Measurements from ENCODE around the gene ANKRD33B.
"Not testable (repeated sequence)": the region's sequence is repeated elsewhere in the genome, so short reads cannot be mapped to it uniquely, and the experiment has no call there.

ANKRD33B gene

GRCh38 chr5:10559151-10559550 is 4.7 kb upstream of the ANKRD33B start:
- no peak for DNase-seq

GRCh38 chr5:10559871-10560270 is 4.0 kb upstream of the ANKRD33B start:
- DNase-seq, result no peak

DNA sequence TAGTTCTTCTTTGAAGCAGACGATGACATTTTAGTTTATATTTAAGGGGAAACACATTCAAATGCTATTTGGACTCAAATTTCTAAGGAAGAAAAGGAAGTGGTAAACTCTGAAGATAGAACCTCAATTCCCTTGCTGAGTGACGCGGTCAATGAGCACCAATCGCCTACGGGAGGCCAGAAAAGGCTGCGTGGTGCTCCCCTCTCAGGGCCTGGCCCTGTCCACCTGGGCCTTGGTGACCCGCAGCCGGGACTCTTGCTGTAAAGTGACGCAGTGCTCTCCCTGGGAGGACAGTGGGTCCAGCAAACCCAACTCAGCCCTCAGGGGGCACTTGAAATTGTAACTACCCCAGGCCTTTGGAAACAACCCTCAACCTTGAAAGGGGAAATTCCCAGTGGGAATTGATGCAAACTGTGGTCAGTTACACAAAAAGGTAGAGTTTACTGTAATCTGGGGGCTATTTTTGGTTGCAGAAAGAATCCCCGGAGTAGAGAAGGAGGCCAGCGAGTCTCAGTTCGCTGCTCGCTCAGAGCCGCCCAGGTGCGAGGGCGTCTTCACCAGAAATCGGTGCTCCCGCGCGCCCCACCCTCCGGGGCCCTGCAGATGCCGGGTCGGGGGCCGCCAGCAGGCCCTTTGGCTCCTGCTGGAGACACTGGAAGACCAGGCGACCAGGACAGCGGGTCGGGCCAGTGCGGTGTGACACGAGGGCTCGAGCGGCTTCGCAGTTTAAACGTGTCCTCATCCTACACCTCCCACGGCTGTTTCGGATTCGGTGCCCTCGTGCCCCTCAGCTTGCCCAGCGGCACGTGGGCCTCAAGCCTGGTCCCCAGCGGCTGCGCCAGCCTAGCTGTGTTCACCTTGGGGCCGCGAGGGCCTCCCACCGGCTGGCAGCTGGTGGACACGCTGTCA is 1.4 kb upstream of the ANKRD33B start:
- no peak for DNase-seq

DNA sequence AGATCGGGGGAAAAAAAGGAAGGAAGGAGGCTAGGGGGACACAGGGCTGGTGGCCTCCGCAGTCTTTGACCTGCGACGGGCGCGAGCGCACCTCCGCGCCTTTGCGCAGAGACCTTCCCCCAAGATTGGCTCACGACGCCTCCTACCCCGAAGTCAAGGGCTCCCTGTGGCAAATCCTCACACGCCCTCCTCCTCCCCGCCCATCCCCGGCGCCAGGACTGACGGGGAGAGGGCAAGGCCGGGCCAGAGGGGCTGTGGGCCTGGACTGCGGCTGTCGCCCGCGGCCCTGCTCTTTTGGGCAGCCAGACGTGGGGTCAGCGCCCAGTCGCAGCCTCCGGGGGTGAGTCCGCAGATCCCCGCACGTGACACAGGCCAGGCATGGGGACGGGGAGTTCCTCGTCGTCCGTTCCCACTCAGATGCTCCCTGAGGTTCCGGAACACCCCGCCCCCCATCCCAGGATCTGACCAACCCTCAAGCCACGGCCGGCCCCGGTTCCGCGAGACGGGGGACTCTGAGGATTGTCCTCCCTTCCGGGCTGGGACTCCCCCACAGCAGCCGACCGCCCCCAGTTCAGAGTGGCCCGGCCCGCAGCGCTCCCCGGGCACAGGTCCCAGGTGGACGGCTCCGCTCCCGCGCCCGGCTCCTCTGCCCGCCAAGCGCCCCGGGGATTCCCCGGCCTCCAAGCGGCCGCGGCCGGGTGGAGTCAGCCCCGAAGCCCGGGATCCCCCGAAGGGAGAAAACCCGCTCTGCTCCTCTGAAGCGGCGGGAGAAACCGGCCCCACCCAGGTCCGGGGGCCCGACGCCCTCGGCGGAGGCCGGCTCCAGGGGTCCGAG is 543 bp upstream of the ANKRD33B start:
- DNase-seq, result peak; percentile 6

- no peak for DNase-seq
Observed at GRCh38 chr5:10564838-10565784, 1.2 kb downstream of the ANKRD33B start.

GRCh38 chr5:10565785-10566542 is 2.1 kb downstream of the ANKRD33B start:
- DNase-seq, result no peak

DNA sequence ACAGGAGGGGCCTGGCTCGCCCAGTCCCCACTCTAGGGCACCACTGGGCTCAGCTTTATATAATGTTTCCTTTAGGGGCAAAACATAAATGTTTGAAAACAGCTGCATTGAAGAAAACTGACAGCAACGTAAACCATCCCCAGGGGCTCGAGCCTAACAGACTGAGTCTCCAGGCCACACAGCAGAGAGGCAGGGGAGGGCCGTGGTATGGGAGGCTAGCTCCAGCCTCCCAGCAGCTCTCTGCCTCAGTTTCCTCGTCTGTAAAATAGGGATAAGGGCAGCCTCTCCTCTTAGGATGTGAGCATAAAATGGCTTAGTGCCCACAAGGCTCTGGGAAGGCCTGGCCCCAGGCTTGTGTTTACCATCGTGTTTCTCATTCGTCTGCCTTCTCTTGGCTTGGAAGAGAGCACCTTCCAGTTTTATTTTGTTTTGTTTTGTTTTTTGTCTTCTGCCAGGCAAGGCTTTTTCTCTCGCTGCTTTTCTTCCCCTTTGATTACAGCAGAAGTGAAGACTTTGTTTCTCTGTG is 2.7 kb downstream of the ANKRD33B start:
- no peak for DNase-seq

GRCh38 chr5:10567121-10567591 is 3.3 kb downstream of the ANKRD33B start:
- DNase-seq, result no peak

- DNase-seq, result no peak
Observed at GRCh38 chr5:10567781-10568321, 4.0 kb downstream of the ANKRD33B start.

DNA sequence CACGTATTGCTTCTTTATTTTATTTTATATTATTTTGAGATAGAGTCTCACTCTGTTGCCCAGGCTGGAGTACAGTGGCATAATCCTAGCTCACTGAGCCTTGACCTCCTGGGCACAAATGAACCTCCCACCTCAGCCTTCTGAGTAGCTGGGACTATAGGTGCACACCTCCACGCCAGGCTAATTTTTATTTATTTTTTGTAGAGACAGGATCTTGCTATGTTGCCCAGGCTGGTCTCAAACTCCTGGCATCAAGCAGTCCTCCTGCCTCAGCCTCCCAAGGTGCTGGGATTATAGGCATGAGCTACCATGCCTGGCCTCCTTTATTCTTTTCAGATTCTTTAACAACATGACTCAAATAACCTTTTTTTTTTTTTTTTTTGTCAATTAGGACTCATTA is 6.7 kb downstream of the ANKRD33B start:
- DNase-seq, result not testable (repeated sequence)

GRCh38 chr5:10572451-10572850 is 8.6 kb downstream of the ANKRD33B start:
- no peak for DNase-seq

DNA sequence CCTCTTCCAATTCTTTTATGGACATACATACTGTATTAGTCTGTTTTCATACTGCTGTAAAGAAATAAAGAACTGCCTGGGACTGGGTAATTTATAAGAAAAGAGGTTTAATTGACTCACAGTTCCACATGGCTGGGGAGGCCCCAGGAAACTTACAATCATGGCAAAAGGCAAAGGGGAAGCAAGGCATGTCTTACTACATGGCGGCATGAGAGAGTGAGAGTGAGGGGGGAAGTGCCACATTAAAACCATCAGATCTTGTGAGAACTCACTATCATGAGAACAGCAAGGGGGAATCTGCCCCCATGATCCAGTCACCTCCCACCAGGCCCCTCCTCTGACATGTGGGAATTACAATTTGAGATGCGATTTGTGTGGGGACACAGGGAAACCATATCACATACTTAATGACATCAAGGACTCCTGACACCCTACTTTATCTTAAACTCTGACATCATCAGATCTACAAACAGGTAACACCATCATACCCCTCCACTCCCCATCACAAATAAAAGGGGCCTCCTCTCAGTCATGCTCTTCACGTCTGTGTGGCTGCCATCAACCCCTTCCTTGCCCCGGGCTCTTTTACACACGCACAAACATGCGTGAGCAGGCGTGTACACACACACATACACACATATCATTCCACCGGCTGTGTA is 9.7 kb downstream of the ANKRD33B start:
- DNase-seq, result no peak

- DNase-seq, result not testable (repeated sequence)
Observed at GRCh38 chr5:10574879-10575278, 11.0 kb downstream of the ANKRD33B start.

DNA sequence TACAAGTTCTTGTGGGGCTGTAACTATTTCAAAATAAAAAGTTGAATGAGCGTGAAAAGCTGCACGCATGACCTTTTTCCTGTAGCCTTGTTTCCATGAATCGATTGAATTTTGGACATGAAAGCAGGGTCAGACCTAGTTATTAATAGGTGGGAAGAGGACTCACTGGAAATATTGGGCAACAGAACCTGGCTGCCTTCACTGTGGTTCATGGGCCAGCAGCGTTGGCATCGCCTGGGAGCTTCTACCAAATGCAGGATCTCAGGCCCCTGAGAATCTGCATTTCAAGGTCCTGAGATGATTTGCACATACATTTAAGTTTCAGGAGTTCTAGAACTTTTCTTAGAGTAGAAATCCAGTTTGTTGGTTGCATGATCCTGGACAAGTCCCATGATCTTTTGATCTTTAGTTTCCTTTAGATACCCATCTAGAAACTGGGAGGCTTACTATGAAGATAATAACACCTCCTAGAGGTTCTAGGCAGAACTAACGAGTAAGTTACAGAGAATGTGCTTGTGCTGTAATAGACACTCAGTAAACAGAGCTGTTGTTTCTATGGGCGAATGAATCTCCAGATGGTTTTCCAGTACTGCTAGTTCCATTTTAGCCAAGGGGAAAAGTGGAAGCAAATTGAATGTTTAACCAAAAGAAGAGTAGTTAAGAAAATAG is 12.4 kb downstream of the ANKRD33B start:
- DNase-seq, result no peak

DNA sequence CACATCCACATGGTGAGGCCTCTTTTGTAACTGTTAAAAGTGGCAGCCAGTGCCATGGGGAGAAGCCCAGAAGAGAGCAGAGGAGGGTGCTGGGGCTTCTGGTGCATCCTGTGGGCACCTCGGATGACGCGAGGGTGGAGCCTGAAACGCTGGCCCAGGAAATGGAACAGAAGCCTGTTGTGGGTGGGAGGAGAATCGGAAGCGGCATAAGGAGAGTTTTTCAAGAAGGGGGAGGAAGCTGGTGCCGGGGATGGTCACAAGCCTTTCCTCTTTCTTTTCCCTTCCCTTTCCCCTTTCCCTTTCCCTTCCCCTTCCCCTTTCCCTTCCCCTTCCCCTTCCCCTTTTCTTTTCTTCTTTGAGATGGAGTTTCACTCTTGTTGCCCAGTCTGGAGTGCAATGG is 12.9 kb downstream of the ANKRD33B start:
- DNase-seq, result no peak

GRCh38 chr5:10577371-10578292 is 13.8 kb downstream of the ANKRD33B start:
- DNase-seq, result no peak

DNA sequence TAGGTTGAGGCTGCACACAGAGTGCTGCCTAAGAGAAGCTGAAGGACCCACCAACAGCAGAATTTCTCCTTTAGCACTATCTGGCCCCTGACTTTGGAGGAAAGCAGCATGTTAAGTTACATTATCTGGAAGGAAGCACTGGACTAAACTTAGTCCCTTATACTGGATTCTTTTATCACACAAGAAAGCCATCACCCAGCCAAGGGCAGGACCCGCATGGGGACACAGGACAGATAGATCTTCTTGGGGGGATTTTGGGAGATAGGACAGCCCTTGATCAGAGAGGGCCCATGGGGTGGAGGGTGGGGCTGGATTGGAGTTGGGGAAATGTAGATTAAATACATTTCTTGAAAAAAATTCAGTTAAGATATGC is 14.4 kb downstream of the ANKRD33B start:
- no peak for DNase-seq

DNA sequence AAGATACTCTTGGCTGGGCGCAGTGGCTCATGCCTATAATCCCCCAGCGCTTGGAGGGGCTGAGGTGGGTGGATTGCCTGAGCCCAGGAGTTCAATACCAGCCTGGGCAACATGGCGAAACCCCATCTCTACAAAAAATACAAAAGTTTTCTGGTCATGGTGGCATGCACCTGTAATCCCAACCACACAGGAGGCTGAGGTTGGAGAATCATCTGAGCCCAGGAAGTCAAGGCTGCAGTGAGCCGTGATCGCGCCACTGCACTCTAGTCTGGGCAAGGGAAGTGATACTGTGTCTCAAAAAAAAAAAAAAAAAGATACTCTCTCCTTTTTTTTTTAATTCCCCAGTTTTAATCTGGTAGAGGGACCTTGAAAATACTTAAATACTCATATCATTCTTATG is 15.0 kb downstream of the ANKRD33B start:
- no peak for DNase-seq
